ENCODE measurements around the gene NEIL3.
A peak's percentile ranks its signal among the peaks of the same experiment; 100 is the strongest.

NEIL3 gene

DNA sequence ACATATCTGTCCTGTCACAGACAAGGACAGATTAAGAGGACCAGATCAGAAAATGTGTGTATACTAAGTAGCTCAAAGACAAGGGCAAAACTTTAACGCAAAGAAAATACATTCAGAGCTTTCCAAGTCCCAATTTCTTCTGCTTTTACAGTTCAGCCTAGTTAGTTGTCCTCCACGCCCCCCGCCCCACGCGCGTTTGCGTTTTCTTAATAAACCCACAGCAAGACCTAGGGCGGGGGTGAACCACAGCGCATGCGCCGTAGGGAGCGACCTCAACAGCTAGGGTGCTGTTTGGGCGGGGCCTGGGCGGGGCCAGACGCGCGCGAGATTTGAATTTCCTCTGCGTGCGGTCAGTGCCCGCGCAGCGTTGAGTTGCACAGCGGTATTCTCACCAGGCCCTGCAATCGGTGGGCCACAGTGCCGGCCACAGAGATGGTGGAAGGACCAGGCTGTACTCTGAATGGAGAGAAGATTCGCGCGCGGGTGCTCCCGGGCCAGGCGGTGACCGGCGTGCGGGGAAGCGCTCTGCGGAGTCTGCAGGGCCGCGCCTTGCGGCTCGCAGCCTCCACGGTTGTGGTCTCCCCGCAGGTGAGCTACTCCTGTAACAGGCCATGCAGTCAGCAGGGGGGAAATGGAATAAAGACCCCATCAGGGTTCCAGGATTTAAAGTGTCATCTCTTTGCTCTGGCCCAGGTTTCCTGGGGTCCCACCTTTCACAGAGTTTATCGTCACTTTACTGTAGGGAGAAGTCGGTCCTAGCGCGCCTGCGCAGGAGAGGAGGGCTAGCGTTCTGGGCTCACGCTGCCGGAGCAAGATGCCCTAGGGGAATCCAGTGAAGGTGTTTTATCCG is at the start of gene NEIL3:
NEIL3 (plus strand) TSS at position 353 of the 850 bp plus-strand sequence; CDS start at position 433, 80 bp downstream.
- peak; percentile 91 to 92 for DNase-seq (ENCODE audit: low read depth in 2 of 2)

GRCh38 chr4:177263818-177264217 is 45.9 kb upstream of the NEIL3 start:
- DNase-seq (ENCODE audit: low read depth in 2 of 2) = no peak

GRCh38 chr4:177264788-177265422 is 44.8 kb upstream of the NEIL3 start:
- DNase-seq (ENCODE audit: low read depth in 2 of 2) = no peak

- no peak for DNase-seq (ENCODE audit: low read depth in 2 of 2)
These were observed 43.9 kb upstream of the NEIL3 start for GRCh38 chr4:177265729-177266128.

- DNase-seq (ENCODE audit: low read depth in 2 of 2) = no peak
These were observed 43.2 kb upstream of the NEIL3 start for GRCh38 chr4:177266506-177266905.

DNA sequence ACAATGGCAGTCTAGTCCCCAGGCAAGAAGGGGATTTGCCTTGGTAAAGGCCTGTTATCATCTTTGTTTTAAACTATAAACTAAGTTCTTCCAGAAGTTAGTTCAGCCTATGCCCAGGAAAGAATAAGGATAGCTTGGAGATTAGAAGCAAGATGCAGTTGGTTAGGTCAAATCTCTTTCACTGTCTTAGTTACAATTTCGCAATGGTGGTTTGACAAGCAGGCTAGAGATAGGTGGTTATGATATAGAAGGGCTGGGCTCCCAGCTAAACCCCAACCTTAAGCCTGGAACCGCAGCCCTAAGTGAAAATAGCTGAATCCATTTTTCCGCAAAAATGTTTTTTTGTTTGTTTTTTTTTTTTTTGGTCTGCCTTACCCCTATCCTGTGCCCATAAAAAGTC is 41.8 kb upstream of the NEIL3 start:
- no peak for DNase-seq (ENCODE audit: low read depth in 2 of 2)

DNA sequence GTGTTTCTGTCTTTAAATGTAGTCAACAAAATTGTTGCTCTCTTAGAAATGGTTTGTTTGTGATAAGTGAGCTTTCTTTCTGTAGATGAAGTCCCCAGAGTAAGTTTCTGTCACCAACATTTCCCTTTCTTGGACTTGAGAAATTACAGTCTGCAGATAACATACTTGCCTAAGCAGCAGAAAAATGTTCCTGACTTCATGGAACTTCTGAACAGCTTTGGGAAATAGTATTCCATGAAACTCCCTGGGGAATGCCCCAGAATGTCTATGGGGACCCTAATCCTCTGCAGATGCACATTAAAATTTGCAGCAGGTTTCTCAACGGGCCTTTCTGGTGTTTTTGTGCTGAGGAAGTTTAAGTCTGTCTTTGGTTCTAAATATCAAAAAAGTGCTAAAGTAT is 38.6 kb upstream of the NEIL3 start:
- DNase-seq (ENCODE audit: low read depth in 2 of 2) = no peak

DNA sequence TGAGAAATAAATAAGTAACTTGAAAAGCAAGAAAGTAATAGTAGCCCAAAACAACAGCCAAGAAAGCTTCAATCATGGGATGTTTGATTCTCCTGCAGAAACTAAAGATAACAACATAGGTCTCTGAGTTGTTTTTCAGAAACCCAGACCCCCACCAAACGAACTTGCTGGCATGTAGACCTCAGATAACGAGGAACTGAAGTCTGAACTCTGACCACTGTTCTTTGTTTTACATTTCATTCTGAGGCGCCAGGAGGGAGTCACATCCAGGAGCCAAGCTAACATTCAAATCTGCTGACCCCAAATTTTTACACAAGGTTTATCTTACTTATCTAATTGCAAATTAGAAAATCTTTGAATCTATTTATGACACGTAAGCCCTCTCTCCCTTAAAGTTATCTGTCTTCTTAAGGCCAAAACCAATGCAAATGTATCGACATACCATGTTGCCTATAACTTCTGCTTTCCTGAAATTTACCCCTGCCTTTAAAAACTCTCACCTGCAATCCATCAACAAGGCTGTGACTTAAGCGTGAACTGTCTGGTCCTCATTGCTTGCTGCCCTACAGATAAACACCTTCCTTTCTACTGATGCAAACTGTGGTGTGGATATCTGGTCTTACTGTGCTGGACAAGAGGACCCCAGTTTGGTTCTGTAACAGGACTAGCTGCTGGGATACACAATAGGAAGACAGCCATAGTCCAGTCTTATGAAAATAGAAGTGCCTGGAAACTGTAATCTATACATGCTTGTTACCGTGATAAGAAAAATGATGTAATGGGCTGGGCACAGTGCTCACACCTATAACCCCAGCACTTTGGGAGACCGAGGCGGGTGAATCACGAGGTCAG is 37.5 kb upstream of the NEIL3 start:
- DNase-seq (ENCODE audit: low read depth in 2 of 2) = no peak

DNA sequence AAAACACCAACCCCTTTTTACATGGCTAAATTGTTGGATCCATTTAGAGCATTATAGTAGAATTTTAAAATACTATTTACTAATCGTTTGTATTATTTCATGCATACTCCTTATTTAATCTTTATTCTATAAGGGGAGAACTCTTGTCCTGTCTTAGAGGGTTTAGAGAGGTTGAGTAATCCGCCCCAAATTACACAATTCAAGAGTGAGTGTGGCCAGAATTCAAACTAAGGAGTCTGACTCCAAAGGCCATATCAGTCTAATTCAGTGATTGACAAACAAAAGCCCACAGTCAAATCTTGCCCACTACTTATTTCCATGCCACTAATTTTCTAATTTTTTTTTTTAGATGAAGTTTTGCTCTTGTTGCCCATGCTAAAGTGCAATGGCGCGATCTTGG is 33.7 kb upstream of the NEIL3 start:
- DNase-seq (ENCODE audit: low read depth in 2 of 2) = no peak

DNA sequence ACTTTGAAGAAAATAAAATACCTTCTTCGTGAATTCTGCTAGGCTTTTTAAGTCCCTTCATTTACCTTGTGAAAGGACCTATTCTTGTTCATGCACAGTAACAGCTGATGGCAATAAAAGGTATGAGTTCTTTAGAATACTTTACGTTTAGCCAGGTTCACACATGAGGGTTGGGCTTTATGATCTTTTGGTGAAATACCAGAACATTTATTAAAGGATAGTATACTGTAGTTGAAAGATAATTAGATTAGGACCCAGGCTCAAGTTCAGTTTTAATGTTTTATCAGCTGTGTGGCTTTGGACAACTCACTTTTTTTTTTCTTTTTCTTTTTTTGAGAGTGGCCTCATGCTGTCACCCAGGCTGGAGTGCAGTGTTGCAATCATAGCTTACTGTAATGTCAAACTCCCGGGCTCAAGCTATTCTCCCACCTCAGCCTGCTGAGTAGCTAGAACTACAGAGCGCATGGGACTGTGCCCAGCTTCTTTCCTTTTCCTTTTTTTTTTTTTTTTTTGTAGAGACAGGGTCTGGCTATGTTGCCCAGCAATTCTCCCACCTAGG is 28.2 kb upstream of the NEIL3 start:
- no peak for DNase-seq (ENCODE audit: low read depth in 2 of 2)

GRCh38 chr4:177282284-177282835 is 27.3 kb upstream of the NEIL3 start:
- no peak for DNase-seq (ENCODE audit: low read depth in 2 of 2)

GRCh38 chr4:177283167-177283566 is 26.5 kb upstream of the NEIL3 start:
- no peak for DNase-seq (ENCODE audit: low read depth in 2 of 2)

- no peak for DNase-seq (ENCODE audit: low read depth in 2 of 2)
These were observed 23.7 kb upstream of the NEIL3 start for GRCh38 chr4:177285953-177286352.

GRCh38 chr4:177287255-177287654 is 22.4 kb upstream of the NEIL3 start:
- no peak for DNase-seq (ENCODE audit: low read depth in 2 of 2)

DNA sequence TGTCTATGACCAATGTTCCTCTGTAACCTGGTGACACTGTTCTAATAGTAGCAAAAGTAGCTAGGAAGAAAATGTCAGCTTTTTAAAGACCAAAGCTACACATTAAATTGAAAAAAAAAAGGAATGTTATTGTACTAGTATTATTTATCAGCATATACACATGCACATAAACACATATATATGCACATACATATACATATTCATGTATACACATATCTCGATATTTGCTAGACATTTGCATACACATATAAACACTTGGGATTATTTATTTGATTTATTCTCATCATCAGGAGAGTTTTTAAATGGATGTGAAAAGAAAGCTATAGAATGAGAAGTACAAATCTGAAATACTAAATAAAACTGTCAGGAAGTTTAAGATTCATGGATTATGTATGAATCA is 21.3 kb upstream of the NEIL3 start:
- no peak for DNase-seq (ENCODE audit: low read depth in 2 of 2)

GRCh38 chr4:177290780-177291179 is 18.9 kb upstream of the NEIL3 start:
- no peak for DNase-seq (ENCODE audit: low read depth in 2 of 2)

DNA sequence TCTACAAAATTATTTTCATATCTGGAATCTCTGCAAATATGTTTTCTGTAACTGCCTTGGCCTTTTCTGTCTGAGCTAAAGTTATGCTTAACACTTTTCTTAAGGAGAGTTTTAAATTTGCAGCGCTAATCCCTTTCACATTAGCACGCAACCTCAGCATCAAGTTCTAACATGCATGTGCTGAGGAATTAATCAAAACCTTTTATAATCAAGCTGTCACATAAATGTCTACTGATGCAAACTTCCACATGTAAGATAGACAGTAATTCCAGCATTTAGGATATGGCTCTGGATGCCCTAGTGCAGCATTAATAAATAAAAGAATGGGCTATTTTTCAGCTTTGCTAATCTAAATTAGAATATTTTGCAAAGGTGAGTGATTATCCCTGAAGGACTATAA is 17.5 kb upstream of the NEIL3 start:
- no peak for DNase-seq (ENCODE audit: low read depth in 2 of 2)

DNA sequence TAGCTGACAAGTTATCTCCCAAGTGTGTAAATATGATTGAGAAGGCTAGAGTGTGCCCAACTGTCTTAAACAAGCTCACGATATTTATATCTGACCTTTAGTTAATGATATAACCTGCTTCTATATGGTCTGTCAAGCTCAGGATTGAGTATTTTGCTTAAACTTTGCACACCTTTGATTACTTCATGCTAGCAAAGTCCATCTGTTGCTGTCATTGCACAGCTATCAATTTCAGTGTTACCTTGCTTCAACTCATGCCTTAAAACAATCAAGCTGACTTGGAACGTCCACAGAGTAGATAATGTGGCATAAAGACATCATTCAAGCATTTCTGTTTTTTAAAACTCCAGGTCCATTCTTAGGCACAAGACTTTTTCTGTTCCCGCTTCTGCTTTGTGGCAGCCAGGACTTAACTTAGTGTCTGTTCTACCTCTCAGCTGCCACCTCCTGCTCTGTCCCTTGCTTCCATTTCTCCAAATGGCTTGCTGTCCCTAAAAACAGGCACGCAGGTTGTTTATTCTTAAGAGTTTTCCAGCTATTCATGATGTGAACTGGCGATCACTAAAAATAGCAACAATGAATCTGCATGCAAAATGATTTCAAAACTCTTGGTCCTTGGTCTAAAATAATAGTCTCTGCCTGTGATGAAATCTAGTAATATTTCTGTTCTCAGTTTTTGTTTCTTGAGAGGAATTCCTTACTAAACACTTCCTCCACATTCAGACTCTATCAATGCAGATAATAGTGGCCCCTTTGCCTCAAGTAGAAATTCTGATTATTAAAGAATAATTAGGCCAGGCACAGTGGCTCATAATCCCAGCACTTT is 16.3 kb upstream of the NEIL3 start:
- no peak for DNase-seq (ENCODE audit: low read depth in 2 of 2)

- DNase-seq (ENCODE audit: low read depth in 2 of 2) = no peak
These were observed 11.8 kb upstream of the NEIL3 start for GRCh38 chr4:177297785-177298391.

- DNase-seq (ENCODE audit: low read depth in 2 of 2) = no peak
These were observed 8.5 kb upstream of the NEIL3 start for GRCh38 chr4:177301126-177301639.
